PC-3 (cell line): Measurements from ENCODE around the gene DUSP5. TPM values are rescaled to one million over a fixed set of nuclear protein-coding genes. Genes with fewer than 3 reads are reported as not detected.

Source experiments
- ATAC-seq: fragments of 200-7000 bp; cut with Tn5 transposase; 2 replicates; pipeline ENCODE4 v1.9.1; 2020; ENCODE audit warnings: mild to moderate bottlenecking, moderate library complexity
- BruUV-seq: library from RNA; stranded (reverse); fragments of 400-500 nt; replicated peaks from 2 replicates; lab custom pipeline; 2021; lab: Mats Ljungman, UMichigan
- CTCF ChIA-PET: fragments of 300-600 bp; sonication (Branson Sonifier 250); formaldehyde crosslinking; loops from one replicate; lab custom pipeline; 2022; ENCODE audit warnings: antibody characterized with exemption; lab: Charles Lee
- POLR2A ChIA-PET: fragments of 300-600 bp; sonication (Branson Sonifier 250); formaldehyde crosslinking; loops from one replicate; lab custom pipeline; 2022; ENCODE audit warnings: antibody characterized with exemption; ENCODE audit not compliant: unreplicated experiment; lab: Charles Lee
- DNase-seq: peaks from one replicate; pipeline ENCODE4 v3.0.0-alpha.2; 2015
- H2AFZ ChIP-seq: fragments of 300-600 bp; sonication (generic); 2 replicates; pipeline ENCODE4 v1.6.0; 2016; ENCODE audit warnings: antibody characterized with exemption, low read length
- H3F3A ChIP-seq: fragments of 300-600 bp; sonication (generic); one replicate; pipeline ENCODE4 v1.6.0; 2017; ENCODE audit warnings: antibody characterized with exemption, low read length, control low read depth, mild to moderate bottlenecking; ENCODE audit not compliant: unreplicated experiment
- H3K27ac ChIP-seq: fragments of 300-600 bp; sonication (generic); 2 replicates; pipeline ENCODE4 v1.5.1; 2016; ENCODE audit warnings: mild to moderate bottlenecking, low read length
- H3K27me3 ChIP-seq: fragments of 300-600 bp; sonication (generic); 2 replicates; pipeline ENCODE4 v1.6.1; 2016; ENCODE audit warnings: low read length, mixed read lengths
- H3K36me3 ChIP-seq: fragments of 300-600 bp; sonication (generic); 2 replicates; pipeline ENCODE4 v1.6.1; 2016; ENCODE audit warnings: low read depth, mixed run types, low read length, mixed read lengths
- H3K4me1 ChIP-seq: fragments of 300-600 bp; sonication (generic); 2 replicates; pipeline ENCODE4 v1.5.1; 2016; ENCODE audit warnings: low read length; ENCODE audit not compliant: insufficient read depth
- H3K4me2 ChIP-seq: fragments of 300-600 bp; sonication (generic); 2 replicates; pipeline ENCODE4 v1.6.0; 2016; ENCODE audit warnings: low read length
- H3K4me3 ChIP-seq: fragments of 300-600 bp; sonication (generic); 2 replicates; pipeline ENCODE4 v1.5.1; 2016; ENCODE audit warnings: mild to moderate bottlenecking, low read length, mixed read lengths
- H3K79me2 ChIP-seq: fragments of 300-600 bp; sonication (generic); 2 replicates; pipeline ENCODE4 v1.6.1; 2017; ENCODE audit warnings: low read length, mixed read lengths
- H3K9ac ChIP-seq: fragments of 300-600 bp; sonication (generic); 2 replicates; pipeline ENCODE4 v1.6.0; 2016; ENCODE audit warnings: mild to moderate bottlenecking, low read length
- H3K9me2 ChIP-seq: fragments of 300-600 bp; sonication (generic); replicated peaks from 2 replicates; pipeline ENCODE4 v1.6.1; 2016; ENCODE audit warnings: mixed run types, low read length, mixed read lengths
- H3K9me3 ChIP-seq: fragments of 300-600 bp; sonication (generic); 2 replicates; pipeline ENCODE4 v1.6.1; 2016; ENCODE audit warnings: low read length, mixed read lengths
- H4K20me1 ChIP-seq: fragments of 300-600 bp; sonication (generic); 2 replicates; pipeline ENCODE4 v1.6.1; 2016; ENCODE audit warnings: low read length, mixed read lengths
- CTCF ChIP-seq: fragments of 300-600 bp; sonication (generic); conservative IDR thresholded peaks from 2 replicates; pipeline ENCODE4 v1.5.1; 2017; ENCODE audit warnings: antibody characterized with exemption, low read depth, mild to moderate bottlenecking, low read length
- EZH2 ChIP-seq: fragments of 300-600 bp; sonication (generic); IDR thresholded peaks from one replicate; pipeline ENCODE4 v1.6.1; 2017; ENCODE audit warnings: antibody characterized with exemption, mild to moderate bottlenecking, low read length; ENCODE audit not compliant: unreplicated experiment
- EZH2phosphoT487 ChIP-seq: fragments of 300-600 bp; sonication (generic); IDR thresholded peaks from 2 replicates; pipeline ENCODE4 v1.6.1; 2018; ENCODE audit warnings: mild to moderate bottlenecking, antibody characterized with exemption, low read length, borderline replicate concordance
- intact Hi-C: fragments of 100-400 bp; cut with micrococcal nuclease; formaldehyde crosslinking; loops from 2 replicates; pipeline ENCODE4 v1.9.0; 2023
- total RNA-seq: library from RNA; depleted of rRNA; stranded (reverse); fragments of >200 nt; gene quantifications from 2 replicates; pipeline ENCODE4 v1.2.3, GENCODE V29; 2014

Gene DUSP5
- total RNA-seq, 1 experiment from 2014 or later, result 206 TPM

- no peak overlapping the region for H3K27ac ChIP-seq
- H3K9me2 ChIP-seq, result no peaks in the 10 kb centered on the region
- H2AFZ ChIP-seq, result no peak overlapping the region
- H3K9me3 ChIP-seq, result no peaks in the 10 kb centered on the region
- peaks cover 45% of the 10 kb centered on the region for H4K20me1 ChIP-seq
- peak; percentile 4; the same call in 1 of the 2 replicates for ATAC-seq
- peaks cover 21% of the 10 kb centered on the region; the same call in 1 of the 2 replicates for H3K4me1 ChIP-seq
- TF ChIP-seq CTCF, result no peak
- TF ChIP-seq EZH2phosphoT487, result no peak
- TF ChIP-seq EZH2, result no peak
- H3K36me3 ChIP-seq, result peaks cover 28% of the 10 kb centered on the region
- POLR2A ChIA-PET, result interaction anchor here (0.6 kb wide), 1 partner anchor 102 kb away, joined by 15 read pairs; no protein-coding TSS in a partner anchor
- intact Hi-C loops, result loop anchor here (5.0 kb wide), 1 partner anchor 33 kb away; no protein-coding TSS in a partner anchor
- H3F3A ChIP-seq, result peaks cover 10% of the 10 kb centered on the region
- H3K4me3 ChIP-seq, result no peak overlapping the region
- no peak overlapping the region for H3K4me2 ChIP-seq
- BruUV-seq, result no TSS peak
- CTCF ChIA-PET, result interaction anchor here (0.7 kb wide), 1 partner anchor 95 kb away, joined by 13 read pairs; no protein-coding TSS in a partner anchor
- H3K79me2 ChIP-seq, result peaks cover 12% of the 10 kb centered on the region; the same call in 1 of the 2 replicates
- no peak for DNase-seq
- H3K27me3 ChIP-seq, result no peaks in the 10 kb centered on the region
- H3K9ac ChIP-seq, result no peak overlapping the region
Observed at GRCh38 chr10:110513949-110514348, 16.2 kb downstream of the DUSP5 start.

GRCh38 chr10:110514848-110515247, 17.1 kb downstream of the DUSP5 start:
- intact Hi-C loops, result loop anchor here (5.0 kb wide), 1 partner anchor 32 kb away; no protein-coding TSS in a partner anchor
- Histone ChIP-seq H3K27ac (no peak overlapping the region), H4K20me1 (peaks cover 36% of the 10 kb centered on the region), H3K9me2 (no peaks in the 10 kb centered on the region), H3K4me3 (no peak overlapping the region), H3K36me3 (peaks cover 19% of the 10 kb centered on the region), H2AFZ (no peak overlapping the region), H3K9me3 (no peaks in the 10 kb centered on the region), H3K9ac (no peak overlapping the region), H3K4me1 (peaks cover 21% of the 10 kb centered on the region; the same call in 1 of the 2 replicates), H3K79me2 (peaks cover 5% of the 10 kb centered on the region; the same call in 1 of the 2 replicates), H3F3A (peaks cover 10% of the 10 kb centered on the region), H3K4me2 (no peak overlapping the region), H3K27me3 (no peaks in the 10 kb centered on the region)
- DNase-seq (no peak), ATAC-seq (no peak)
- no TSS peak for BruUV-seq
- no peak for TF ChIP-seq CTCF
- no peak for TF ChIP-seq EZH2
- no peak for TF ChIP-seq EZH2phosphoT487
- ChIA-PET POLR2A (no interaction called here), CTCF (no interaction called here)

GRCh38 chr10:110516815-110517492, 19.2 kb downstream of the DUSP5 start:
- Histone ChIP-seq H3K27ac (no peak overlapping the region), H2AFZ (no peak overlapping the region), H3K27me3 (no peaks in the 10 kb centered on the region), H3K4me3 (no peak overlapping the region), H3F3A (peaks cover 7% of the 10 kb centered on the region), H3K79me2 (no peaks in the 10 kb centered on the region), H3K36me3 (no peaks in the 10 kb centered on the region; the same call in 1 of the 2 replicates), H3K4me1 (peaks cover 6% of the 10 kb centered on the region; the same call in 1 of the 2 replicates), H3K4me2 (no peak overlapping the region), H3K9ac (no peak overlapping the region), H3K9me2 (no peaks in the 10 kb centered on the region), H3K9me3 (no peaks in the 10 kb centered on the region), H4K20me1 (peaks cover 16% of the 10 kb centered on the region)
- ATAC-seq (no peak), DNase-seq (no peak)
- TSS peak; percentile 0 for BruUV-seq
- CTCF ChIA-PET, result no interaction called here
- intact Hi-C loops, result no loop called here
- POLR2A ChIA-PET, result no interaction called here
- TF ChIP-seq EZH2 (no peak), EZH2phosphoT487 (no peak), CTCF (no peak)
